A549 (cell line): ENCODE results near the gene RAB1B. TPM values are rescaled to one million over a fixed set of nuclear protein-coding genes. Genes with fewer than 3 reads are reported as not detected.

Source experiments
- ATAC-seq, 2 experiments: fragments of 200-7000 bp in 1 of 2; fragments of >200 bp in 1 of 2; cut with Nextera tagmentation in 1 of 2; cut with Tn5 transposase in 1 of 2; 3 replicates each; pipeline versions ENCODE4 v1.8.0 to v1.9.1; 2018 to 2020; ENCODE audit warnings: mild to moderate bottlenecking in 1 of 2, moderate library complexity in 1 of 2
- CTCF ChIA-PET: fragments of 300-600 bp; sonication (Branson Sonifier 250); formaldehyde crosslinking; extraction: SDS; loops from one replicate; lab custom pipeline; 2021; ENCODE audit warnings: antibody characterized with exemption, inconsistent platforms; lab: Yijun Ruan, JAX
- POLR2A ChIA-PET: fragments of 350-600 bp; formaldehyde crosslinking; extraction: SDS; loops from one replicate; lab custom pipeline; 2021; ENCODE audit warnings: antibody characterized with exemption, inconsistent platforms; lab: Yijun Ruan, JAX
- DNase-seq, 2 experiments: peaks; one replicate each; pipeline versions ENCODE4 v3.0.0 to v3.0.0-alpha.2; 2011 to 2016; ENCODE audit warnings: low read depth in 1 of 2, low spot score in 1 of 2
- FAIRE-seq: peaks from 2 replicates; lab custom pipeline; 2011; peaks lifted over from hg19 to GRCh38; lab: Jason Lieb, UNC
- H3K27ac ChIP-seq, 2 experiments: fragments of >200 bp; sonication (Bioruptor Twin); formaldehyde crosslinking; 3 replicates each; pipeline ENCODE4 v1.5.1; 2016 to 2017
- H3K4me1 ChIP-seq: fragments of >200 bp; sonication (Bioruptor Twin); formaldehyde crosslinking; 3 replicates; pipeline ENCODE4 v1.6.1; 2016
- H3K4me2 ChIP-seq: fragments of >200 bp; sonication (Bioruptor Twin); formaldehyde crosslinking; 3 replicates; pipeline ENCODE4 v1.6.1; 2016
- H3K4me3 ChIP-seq: fragments of >200 bp; sonication (Bioruptor Twin); formaldehyde crosslinking; 3 replicates; pipeline ENCODE4 v1.5.1; 2016
- H3K9me3 ChIP-seq: fragments of >200 bp; sonication (Bioruptor Twin); formaldehyde crosslinking; 3 replicates; pipeline ENCODE4 v1.6.1; 2016
- BHLHE40 ChIP-seq: IDR thresholded peaks from 2 replicates; pipeline ENCODE4 v1.6.1; 2012; ENCODE audit warnings: low read depth, low read length, inconsistent platforms
- E2F6 ChIP-seq: IDR thresholded peaks from 2 replicates; pipeline ENCODE4 v1.6.1; 2012; ENCODE audit warnings: low read depth, borderline replicate concordance
- EHF ChIP-seq: fragments of 250-450 bp; sonication (Bioruptor Pico); IDR thresholded peaks from 2 replicates; pipeline ENCODE4 v1.5.0; 2020; ENCODE audit warnings: mild to moderate bottlenecking
- EP300 ChIP-seq, 2 experiments: fragments of >200 bp; sonication (Bioruptor Twin); formaldehyde crosslinking; IDR thresholded peaks; 2 replicates in 1 of 2; 3 replicates in 1 of 2; pipeline ENCODE4 v1.6.1; 2016 to 2017
- FOSB ChIP-seq: fragments of 250-450 bp; sonication (Bioruptor Pico); IDR thresholded peaks from 2 replicates; pipeline ENCODE4 v1.5.0; 2020; ENCODE audit warnings: mild to moderate bottlenecking, moderate library complexity
- HDAC2 ChIP-seq: fragments of 200-600 bp; sonication (generic); IDR thresholded peaks from 2 replicates; pipeline ENCODE4 v1.6.1; 2016
- HMGXB4 ChIP-seq: fragments of 250-450 bp; sonication (Bioruptor Pico); IDR thresholded peaks from 2 replicates; pipeline ENCODE4 v1.5.0; 2021; ENCODE audit warnings: mild to moderate bottlenecking, moderate library complexity, borderline replicate concordance
- HOXB5 ChIP-seq: fragments of 250-450 bp; sonication (Bioruptor Pico); IDR thresholded peaks from 2 replicates; pipeline ENCODE4 v1.5.0; 2020; ENCODE audit warnings: mild to moderate bottlenecking, moderate library complexity
- JUN ChIP-seq, 2 experiments: fragments of >200 bp; sonication (Bioruptor Twin); formaldehyde crosslinking; IDR thresholded peaks; 2 replicates in 1 of 2; 3 replicates in 1 of 2; pipeline ENCODE4 v1.6.1; 2016 to 2017
- KDM1A ChIP-seq: fragments of 200-600 bp; sonication (generic); IDR thresholded peaks from 2 replicates; pipeline ENCODE4 v1.6.1; 2016; ENCODE audit warnings: low read depth, mild to moderate bottlenecking
- MAZ ChIP-seq: fragments of 150-350 bp; IDR thresholded peaks from 2 replicates; pipeline ENCODE4 v1.6.1; 2014; ENCODE audit warnings: antibody characterized with exemption, low read depth, low read length, borderline replicate concordance
- NFE2L2 ChIP-seq: fragments of 150-350 bp; conservative IDR thresholded peaks from 2 replicates; pipeline ENCODE4 v1.6.1; 2014; ENCODE audit warnings: low read length
- PBX3 ChIP-seq: IDR thresholded peaks from 2 replicates; pipeline ENCODE4 v1.6.1; 2012
- RAD21 ChIP-seq, 2 experiments: fragments of >200 bp in 1 of 2; sonication (Bioruptor Twin) in 1 of 2; formaldehyde crosslinking in 1 of 2; IDR thresholded peaks in 1 of 2; conservative IDR thresholded peaks in 1 of 2; 2 replicates in 1 of 2; 3 replicates in 1 of 2; pipeline ENCODE4 v1.6.1; 2012 to 2018; ENCODE audit warnings: inconsistent platforms in 1 of 2
- RARB ChIP-seq: fragments of 250-450 bp; sonication (Bioruptor Pico); IDR thresholded peaks from 2 replicates; pipeline ENCODE4 v1.8.0; 2021; ENCODE audit warnings: mild to moderate bottlenecking, moderate library complexity
- TFCP2L1 ChIP-seq: fragments of 250-450 bp; sonication (Bioruptor Pico); IDR thresholded peaks from 2 replicates; pipeline ENCODE4 v1.5.0; 2021; ENCODE audit warnings: mild to moderate bottlenecking
- WGBS: methylation state at CpG from one replicate; pipeline ENCODE4 v1.1.6; 2017; ENCODE audit errors: missing lambda C conversion rate; 5-methylcytosine and 5-hydroxymethylcytosine counted together
- polyA plus RNA-seq, 4 experiments: library from polyadenylated mRNA; depleted of rRNA in 3 of 4; stranded (reverse); fragments of >200 nt; fragmentation: RNase III in 1 of 4; extraction: RNeasy Plus Mini Kit Qiagen cat#74134 plus additional on column Dnase treatment in 1 of 4; gene quantifications; 2 replicates in 3 of 4; 3 replicates in 1 of 4; pipeline ENCODE4 v1.2.3, GENCODE V29; 2011 to 2017
- TF ChIP-seq, protein P1 (sequence below): fragments of >200 bp; sonication (Bioruptor Twin); formaldehyde crosslinking; IDR thresholded peaks from 3 replicates; pipeline ENCODE4 v1.5.1; 2016

The RAB1B gene
- polyA plus RNA-seq, 2 of the 4 experiments (the other 2 are of a cell fraction), result 87.8 to 147 TPM

DNA sequence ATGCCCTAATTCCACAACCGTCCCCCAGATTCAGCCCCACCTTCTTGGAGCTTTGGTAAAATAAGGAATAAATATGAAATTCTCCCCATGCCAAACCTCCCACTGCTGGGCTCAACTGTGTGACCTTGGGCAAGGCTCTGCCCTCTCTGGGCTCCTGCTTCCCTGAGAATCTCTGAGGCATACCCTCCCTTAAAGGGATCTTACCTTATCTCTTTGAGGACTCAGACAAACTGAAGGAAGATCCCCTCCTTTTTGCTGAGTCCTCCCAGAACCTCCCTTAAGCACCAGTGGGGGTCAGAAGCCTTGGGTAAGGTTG is 45.7 kb downstream of the RAB1B start:
- TF ChIP-seq RARB (CRISPR knock-in tag) (no peak), MAZ (no peak), JUN (IDR thresholded peaks at IDR 0.05) (no peak), NFE2L2 (no peak)
- FAIRE-seq, result no peak
- no peak overlapping the region for H3K4me2 ChIP-seq
- no peak overlapping the region for H3K4me3 ChIP-seq
- CTCF ChIA-PET, result interaction anchor here (1.1 to 12.2 kb wide), 10 partner anchors 11 to 75 kb away, joined by 3 to 247 read pairs (median 38); partner anchors contain the start of genes B4GAT1, BRMS1 and RIN1
- DNase-seq, result no peak
- H3K9me3 ChIP-seq, result no peaks in the 10 kb centered on the region
- H3K27ac ChIP-seq, result 0 out of 6 replicates have a peak overlapping the region, but pooled peaks of 1 of the 2 experiments have one; percentile 87
- POLR2A ChIA-PET, result no interaction called here
- WGBS, result 100% methylated on average over 1 of the region's 1 CpG
- no peak for ATAC-seq
- H3K4me1 ChIP-seq, result peaks cover 29% of the 10 kb centered on the region

DNA sequence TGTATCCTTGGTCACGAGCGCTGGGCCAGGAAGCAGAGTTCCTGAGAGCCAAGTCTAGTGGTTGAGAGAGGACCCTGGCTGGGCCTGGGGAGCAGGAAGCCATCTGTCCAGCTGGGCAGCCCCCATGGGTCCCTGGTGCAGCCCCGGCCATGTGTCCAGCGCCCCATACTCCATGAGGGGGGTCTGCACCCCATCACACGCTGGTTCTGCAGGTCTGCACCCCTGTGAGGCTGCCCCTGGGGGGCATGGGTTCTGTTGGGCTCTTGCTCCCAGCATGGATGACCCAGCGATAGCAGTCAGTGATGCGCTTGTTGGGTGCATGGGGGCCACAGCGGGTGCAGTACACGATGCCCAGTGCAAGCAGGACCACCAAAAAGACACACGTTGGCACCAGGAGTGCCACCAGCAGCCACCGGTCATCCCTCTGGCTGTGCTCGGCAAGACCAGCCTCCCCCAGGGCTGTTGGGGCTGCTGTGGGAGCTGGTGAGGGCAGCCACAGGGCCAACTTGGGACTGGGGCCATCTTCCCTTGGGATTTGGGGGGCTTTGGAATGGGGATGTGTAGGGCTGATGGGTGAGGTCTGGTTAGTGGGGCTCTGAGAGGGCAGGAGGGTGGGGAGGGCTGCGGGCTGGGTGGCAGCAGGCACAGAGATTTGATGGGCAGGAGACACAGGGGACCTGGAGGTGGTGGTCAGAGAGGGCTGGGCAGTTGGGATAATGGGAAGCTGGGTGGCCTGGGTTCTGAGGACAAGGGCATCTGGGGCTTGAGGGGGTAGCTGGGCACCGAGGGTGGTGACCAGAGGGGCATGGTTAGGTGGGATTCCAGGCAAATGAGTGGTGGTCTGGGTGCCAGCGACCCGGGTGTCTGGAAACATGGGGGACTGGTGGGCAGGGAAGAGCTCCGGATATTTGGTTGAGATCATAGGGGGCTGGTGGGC is 46.4 kb downstream of the RAB1B start:
- CTCF ChIA-PET, result interaction anchor here (0.9 to 12.2 kb wide), 7 partner anchors 10 to 74 kb away, joined by 3 to 247 read pairs (median 4); partner anchors contain the start of gene RIN1
- no peak for FAIRE-seq

More for the DNA sequence above, 46.4 kb downstream of the RAB1B start:
- no peak overlapping the region for H3K27ac ChIP-seq
- TF ChIP-seq RAD21 (conservative IDR thresholded peaks at IDR 0.05 in 1 of 2, IDR thresholded peaks at IDR 0.05 in 1 of 2), result no peak
- TF ChIP-seq NFE2L2, result no peak
- no peak for TF ChIP-seq HOXB5 (CRISPR knock-in tag)
- TF ChIP-seq E2F6, result no peak
- TF ChIP-seq HDAC2, result no peak
- TF ChIP-seq FOSB (CRISPR knock-in tag), result no peak
- TF ChIP-seq BHLHE40, result no peak
- no peak for TF ChIP-seq EP300 (IDR thresholded peaks at IDR 0.05)
- no peak for TF ChIP-seq TFCP2L1 (CRISPR knock-in tag)
- TF ChIP-seq PBX3, result no peak
- no peak for TF ChIP-seq HMGXB4 (CRISPR knock-in tag)
- no peak for TF ChIP-seq KDM1A
- TF ChIP-seq, protein P1, sequence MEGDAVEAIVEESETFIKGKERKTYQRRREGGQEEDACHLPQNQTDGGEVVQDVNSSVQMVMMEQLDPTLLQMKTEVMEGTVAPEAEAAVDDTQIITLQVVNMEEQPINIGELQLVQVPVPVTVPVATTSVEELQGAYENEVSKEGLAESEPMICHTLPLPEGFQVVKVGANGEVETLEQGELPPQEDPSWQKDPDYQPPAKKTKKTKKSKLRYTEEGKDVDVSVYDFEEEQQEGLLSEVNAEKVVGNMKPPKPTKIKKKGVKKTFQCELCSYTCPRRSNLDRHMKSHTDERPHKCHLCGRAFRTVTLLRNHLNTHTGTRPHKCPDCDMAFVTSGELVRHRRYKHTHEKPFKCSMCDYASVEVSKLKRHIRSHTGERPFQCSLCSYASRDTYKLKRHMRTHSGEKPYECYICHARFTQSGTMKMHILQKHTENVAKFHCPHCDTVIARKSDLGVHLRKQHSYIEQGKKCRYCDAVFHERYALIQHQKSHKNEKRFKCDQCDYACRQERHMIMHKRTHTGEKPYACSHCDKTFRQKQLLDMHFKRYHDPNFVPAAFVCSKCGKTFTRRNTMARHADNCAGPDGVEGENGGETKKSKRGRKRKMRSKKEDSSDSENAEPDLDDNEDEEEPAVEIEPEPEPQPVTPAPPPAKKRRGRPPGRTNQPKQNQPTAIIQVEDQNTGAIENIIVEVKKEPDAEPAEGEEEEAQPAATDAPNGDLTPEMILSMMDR, result no peak
- TF ChIP-seq EHF (CRISPR knock-in tag), result no peak
- no peak for ATAC-seq
- H3K9me3 ChIP-seq, result no peaks in the 10 kb centered on the region
- no peak overlapping the region for H3K4me2 ChIP-seq
- POLR2A ChIA-PET, result no interaction called here
- no peak overlapping the region for H3K4me3 ChIP-seq
- WGBS, result 77% methylated on average over 15 of the region's 17 CpGs
- peaks cover 29% of the 10 kb centered on the region for H3K4me1 ChIP-seq
- DNase-seq, result no peak
